HepG2 (cell line): ENCODE results near the gene LITAFD. TPM values are rescaled to one million over a fixed set of nuclear protein-coding genes. Genes with fewer than 3 reads are reported as not detected.

ENCODE experiments used
- ATAD3A ChIP-seq: sonication (generic); formaldehyde crosslinking; IDR thresholded peaks from 2 replicates; pipeline ENCODE4 v1.4.0; 2020; ENCODE audit warnings: missing genetic modification reagents
- CBX5 ChIP-seq: sonication (generic); formaldehyde crosslinking; IDR thresholded peaks from 2 replicates; pipeline ENCODE4 v1.4.0; 2020; ENCODE audit warnings: missing genetic modification reagents, borderline replicate concordance
- E2F5 ChIP-seq: sonication (generic); formaldehyde crosslinking; conservative IDR thresholded peaks from 2 replicates; pipeline ENCODE4 v1.4.0; 2020; ENCODE audit warnings: missing genetic modification reagents
- KDM3A ChIP-seq: IDR thresholded peaks from 2 replicates; pipeline ENCODE4 v1.6.1; 2018; ENCODE audit warnings: low read depth, missing compliant biosample characterization
- MZF1 ChIP-seq: sonication (generic); formaldehyde crosslinking; IDR thresholded peaks from 2 replicates; pipeline ENCODE4 v1.8.1; 2023; ENCODE audit warnings: mild to moderate bottlenecking, missing genetic modification reagents, borderline replicate concordance
- SMAD9 ChIP-seq: sonication (generic); formaldehyde crosslinking; IDR thresholded peaks from 2 replicates; pipeline ENCODE4 v1.5.1; 2020; ENCODE audit warnings: mild to moderate bottlenecking, missing genetic modification reagents
- THAP9 ChIP-seq: sonication (generic); formaldehyde crosslinking; IDR thresholded peaks from 2 replicates; pipeline ENCODE4; 2020; ENCODE audit warnings: missing genetic modification reagents, mild to moderate bottlenecking, borderline replicate concordance
- ZNF12 ChIP-seq: sonication (generic); formaldehyde crosslinking; IDR thresholded peaks from 2 replicates; pipeline ENCODE4 v1.5.0; 2020; ENCODE audit warnings: missing genetic modification reagents
- ZNF142 ChIP-seq: sonication (generic); formaldehyde crosslinking; IDR thresholded peaks from 2 replicates; pipeline ENCODE4 v1.4.0; 2020; ENCODE audit warnings: missing genetic modification reagents
- ZNF17 ChIP-seq: sonication (generic); formaldehyde crosslinking; IDR thresholded peaks from 2 replicates; pipeline ENCODE4 v1.5.0; 2020; ENCODE audit warnings: mild to moderate bottlenecking, missing genetic modification reagents
- ZNF207 ChIP-seq: fragments of 450-650 bp; IDR thresholded peaks from 2 replicates; pipeline ENCODE4 v1.6.1; 2016; ENCODE audit warnings: antibody characterized with exemption, borderline replicate concordance
- ZNF343 ChIP-seq: sonication (generic); formaldehyde crosslinking; IDR thresholded peaks from 2 replicates; pipeline ENCODE4 v1.4.0; 2020; ENCODE audit warnings: mild to moderate bottlenecking, missing genetic modification reagents
- ZNF550 ChIP-seq: sonication (generic); formaldehyde crosslinking; IDR thresholded peaks from 2 replicates; pipeline ENCODE4 v1.4.0; 2020; ENCODE audit warnings: mild to moderate bottlenecking, missing genetic modification reagents, borderline replicate concordance
- ZNF597 ChIP-seq: sonication (generic); formaldehyde crosslinking; IDR thresholded peaks from 2 replicates; pipeline ENCODE4 v1.5.0; 2020; ENCODE audit warnings: missing genetic modification reagents
- ZNF619 ChIP-seq: sonication (generic); formaldehyde crosslinking; IDR thresholded peaks from 2 replicates; pipeline ENCODE4 v1.4.0; 2020; ENCODE audit warnings: mild to moderate bottlenecking, missing genetic modification reagents
- ZNF670 ChIP-seq: sonication (generic); formaldehyde crosslinking; IDR thresholded peaks from 2 replicates; pipeline ENCODE4 v1.8.0; 2022; ENCODE audit warnings: mild to moderate bottlenecking, missing genetic modification reagents, borderline replicate concordance
- ZNF672 ChIP-seq: sonication (generic); formaldehyde crosslinking; IDR thresholded peaks from 2 replicates; pipeline ENCODE4 v1.8.1; 2022; ENCODE audit warnings: missing genetic modification reagents
- ZNF782 ChIP-seq: sonication (generic); formaldehyde crosslinking; IDR thresholded peaks from 2 replicates; pipeline ENCODE4 v1.4.0; 2020; ENCODE audit warnings: missing genetic modification reagents, mild to moderate bottlenecking, borderline replicate concordance
- polyA plus RNA-seq, 8 experiments: library from polyadenylated mRNA; depleted of rRNA in 3 of 8; stranded (reverse) in 7 of 8; unstranded in 1 of 8; fragments of >200 nt; fragmentation: Illumina TruSeq in 4 of 8; extraction: Trizol in 4 of 8; gene quantifications; 2 replicates each; pipeline versions ENCODE4 v1.2.1 to v1.2.3, GENCODE V29; 2011 to 2016; ENCODE audit warnings: low read depth in 4 of 8, missing spikeins in 1 of 8, mixed read lengths in 1 of 8; ENCODE audit not compliant: insufficient read depth in 1 of 8
- total RNA-seq, 5 experiments: library from RNA; depleted of rRNA; stranded (reverse); fragments of >200 nt; fragmentation: Illumina TruSeq; extraction: Trizol; gene quantifications; 2 replicates each; pipeline ENCODE4 v1.2.3, GENCODE V29; 2016; ENCODE audit warnings: low read depth in 1 of 5

The LITAFD gene
- total and polyA plus RNA-seq, 2 of the 13 experiments (the other 11 are each of a cell fraction or from before 2014, with no cell fraction given), result not detected

GRCh38 chr16:8863594-8864424, 18.3 kb upstream of the LITAFD start (continued):
- TF ChIP-seq THAP9 (CRISPR knock-in tag), result peak; percentile 93
- TF ChIP-seq ZNF12 (CRISPR knock-in tag), result peak; percentile 42
- peak; percentile 72; the same call in 1 of the 2 replicates for TF ChIP-seq ZNF142 (CRISPR knock-in tag)
- peak; percentile 69; the same call in 1 of the 2 replicates for TF ChIP-seq ZNF550 (CRISPR knock-in tag)
- no peak for TF ChIP-seq ZNF17 (CRISPR knock-in tag)
- TF ChIP-seq ZNF670 (CRISPR knock-in tag), result peak; percentile 100
- no peak for TF ChIP-seq SMAD9 (CRISPR knock-in tag)
- TF ChIP-seq ATAD3A, result peak; percentile 47; the same call in 1 of the 2 replicates
- TF ChIP-seq KDM3A (CRISPR knock-in tag), result peak; percentile 97
- peak; percentile 86 for TF ChIP-seq ZNF782
- no peak for TF ChIP-seq ZNF597 (CRISPR knock-in tag)
- TF ChIP-seq ZNF207, result 0 out of 2 replicates have a peak, but pooled peaks have one; percentile 29
- no peak; the same call in 1 of the 2 replicates for TF ChIP-seq MZF1 (CRISPR knock-in tag)
- TF ChIP-seq ZNF343, result peak; percentile 99
- peak; percentile 92 for TF ChIP-seq ZNF619 (CRISPR knock-in tag)
- peak; percentile 98 for TF ChIP-seq ZNF672 (CRISPR knock-in tag)
- TF ChIP-seq CBX5 (CRISPR knock-in tag), result peak; percentile 95
- no peak for TF ChIP-seq E2F5 (CRISPR knock-in tag)
